NCI-H748 (cell line): ENCODE measurements around the gene C2CD5.
"Not testable (repeated sequence)": the region's sequence is repeated elsewhere in the genome, so short reads cannot be mapped to it uniquely, and the experiment has no call there.

ENCODE experiments used
- DNase-seq: peaks from one replicate; lab custom pipeline; 2025; ENCODE audit not compliant: unreplicated experiment; lab: John Stamatoyannopoulos, UW

C2CD5 gene

GRCh38 chr12:22480814-22481213 lies 63.5 kb downstream of the C2CD5 start:
- DNase-seq = not testable (repeated sequence)

- DNase-seq = no peak
Measured at GRCh38 chr12:22480016-22480415, 64.3 kb downstream of the C2CD5 start.

DNA sequence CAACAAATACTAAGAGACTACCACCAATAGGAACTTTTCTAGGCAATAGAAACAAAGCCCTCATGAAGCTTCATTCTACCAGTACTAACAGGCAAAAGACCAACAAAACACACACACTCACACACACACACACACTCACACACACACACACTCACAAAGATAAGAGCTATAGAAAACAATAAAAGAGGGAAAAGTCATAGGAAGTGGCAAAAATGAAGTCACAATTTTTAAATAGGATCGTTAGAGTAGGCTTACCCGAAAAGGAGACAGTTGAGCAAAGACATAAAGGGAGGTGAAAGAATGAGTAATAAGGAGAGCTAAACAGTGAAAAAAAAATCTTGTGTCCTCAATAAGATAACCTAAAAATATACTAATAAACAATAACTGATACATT lies 66.5 kb downstream of the C2CD5 start:
- no peak for DNase-seq

DNA sequence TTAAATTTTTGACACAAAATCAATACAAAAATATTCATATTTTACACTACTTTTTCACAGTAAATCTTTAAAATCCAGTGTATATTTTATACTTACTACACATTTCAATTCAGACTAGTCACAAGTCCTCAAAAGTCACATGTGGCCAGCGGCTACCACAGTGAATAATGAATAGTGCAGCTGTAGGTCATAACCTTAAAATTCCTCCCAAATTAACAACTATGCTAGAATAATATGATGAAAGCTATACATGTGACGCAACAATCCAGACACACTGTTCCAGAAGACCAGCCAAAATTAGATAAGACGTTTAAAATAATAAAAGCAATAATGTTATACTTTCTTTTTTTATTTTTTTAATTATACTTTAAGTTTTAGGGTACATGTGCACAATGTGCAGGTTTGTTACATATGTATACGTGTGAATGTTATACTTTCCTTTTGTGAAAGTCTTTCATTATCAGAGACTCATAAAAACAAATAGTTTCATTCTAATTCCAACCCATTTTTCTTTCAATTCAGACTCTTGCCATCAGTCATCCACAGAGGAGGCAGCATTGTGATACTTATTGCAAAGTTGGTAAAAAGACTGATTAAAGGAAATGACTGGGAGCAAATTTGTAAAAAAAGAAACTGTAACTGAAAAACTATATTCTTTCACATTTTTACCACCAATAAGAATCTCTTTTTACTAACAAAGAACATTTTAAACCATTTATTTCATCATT lies 67.0 kb downstream of the C2CD5 start:
- DNase-seq = no peak

- no peak for DNase-seq
Measured at GRCh38 chr12:22476133-22476532, 68.2 kb downstream of the C2CD5 start.

DNA sequence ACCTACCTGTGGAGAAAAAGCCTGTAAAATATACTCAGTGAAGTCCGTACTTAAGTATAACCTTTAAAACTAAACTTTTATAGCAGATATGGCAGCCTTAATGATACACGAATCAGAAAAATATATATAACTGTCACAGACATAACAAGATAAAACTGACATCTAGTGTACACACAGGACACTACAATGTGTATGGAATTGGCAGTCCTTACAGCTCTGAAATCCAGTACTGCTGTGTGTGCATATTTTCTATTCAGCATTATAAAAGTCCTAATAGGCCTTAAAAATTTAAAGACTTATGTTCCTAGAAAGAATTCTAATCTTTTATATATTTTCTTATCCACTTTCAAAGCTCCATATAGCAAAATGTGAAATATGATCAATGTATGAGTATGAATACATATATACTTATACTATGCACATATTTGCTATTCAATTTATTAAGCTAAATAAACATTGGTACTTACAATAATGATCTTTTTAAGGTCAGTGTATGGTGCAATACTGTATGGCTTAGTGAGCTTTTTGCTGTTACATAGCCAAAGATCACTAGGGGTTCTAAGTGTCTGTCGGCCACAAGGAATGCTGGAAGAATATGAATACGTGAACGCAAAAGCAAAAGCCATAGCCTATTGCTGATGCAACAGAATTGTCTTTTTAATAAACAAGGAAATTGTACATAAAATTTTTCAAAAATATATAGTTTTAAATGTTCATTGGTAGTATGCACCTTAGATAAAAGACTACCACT lies 69.2 kb downstream of the C2CD5 start:
- no peak for DNase-seq

DNA sequence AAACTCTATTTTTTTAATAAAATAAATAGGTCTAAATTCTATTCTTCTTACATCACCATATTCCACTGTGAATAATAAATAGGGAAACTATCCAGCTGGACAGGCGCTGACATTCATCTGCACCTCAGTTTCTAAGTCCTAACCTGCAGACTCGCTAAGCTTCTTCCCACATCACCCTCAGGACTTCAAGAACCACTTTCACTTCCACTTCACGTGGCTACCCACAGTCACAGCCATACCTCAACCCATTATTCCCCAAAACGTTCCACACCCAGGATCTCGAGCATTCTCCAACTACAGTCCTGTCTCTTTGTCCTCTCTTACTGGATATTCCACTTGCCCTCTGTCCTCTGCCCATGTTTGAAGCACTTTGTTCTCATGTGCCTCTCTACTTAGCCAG lies 71.1 kb downstream of the C2CD5 start:
- DNase-seq = no peak

- DNase-seq = no peak
Measured at GRCh38 chr12:22467190-22467589, 77.2 kb downstream of the C2CD5 start.

GRCh38 chr12:22463306-22463705 lies 81.0 kb downstream of the C2CD5 start:
- no peak for DNase-seq

GRCh38 chr12:22461786-22462185 lies 82.6 kb downstream of the C2CD5 start:
- DNase-seq = no peak

- peak; percentile 46 for DNase-seq
Measured at GRCh38 chr12:22459838-22460490, 84.4 kb downstream of the C2CD5 start.

- DNase-seq = peak; percentile 0
Measured at GRCh38 chr12:22458298-22458937, 85.9 kb downstream of the C2CD5 start.

DNA sequence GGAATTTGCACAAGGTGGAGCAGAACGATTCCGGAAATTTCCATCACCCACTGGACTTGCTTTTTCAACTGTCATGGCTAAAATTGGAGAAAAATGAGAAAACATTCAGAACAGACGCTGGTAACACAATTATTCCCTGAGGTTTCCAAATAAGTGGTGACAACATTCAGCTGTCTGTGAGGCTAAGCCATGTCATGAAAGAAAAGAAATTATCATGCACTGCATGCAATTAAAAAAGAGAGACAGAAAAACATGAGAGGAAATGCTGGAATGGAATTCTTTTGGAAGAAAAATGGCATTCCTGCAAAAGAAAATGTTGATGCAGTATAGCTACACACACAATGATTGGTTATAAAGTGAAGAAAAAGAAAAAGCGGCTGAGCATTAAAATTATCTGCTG lies 87.3 kb downstream of the C2CD5 start:
- no peak for DNase-seq

DNA sequence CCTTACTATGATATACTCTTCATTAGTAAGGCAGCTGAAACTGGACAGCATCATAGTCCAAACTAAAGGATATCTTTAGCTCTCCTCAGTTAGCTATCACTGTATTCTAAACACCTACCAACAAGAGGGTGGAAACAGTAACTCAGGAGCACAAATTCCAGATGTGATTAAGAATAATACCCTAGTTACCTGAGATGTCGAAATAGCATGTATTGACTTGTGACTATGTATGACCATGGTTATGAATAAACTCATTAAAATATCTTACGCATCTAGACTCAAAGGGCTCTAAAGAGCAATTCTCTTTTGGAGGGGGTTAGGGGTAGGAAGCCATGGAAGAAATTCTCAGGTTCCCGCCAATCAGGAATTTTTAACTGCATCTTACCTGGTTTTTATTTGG lies 90.8 kb downstream of the C2CD5 start:
- DNase-seq = no peak

- DNase-seq = peak; percentile 9
Measured at GRCh38 chr12:22447223-22447622, 97.1 kb downstream of the C2CD5 start.

GRCh38 chr12:22444317-22444665 lies 100.1 kb downstream of the C2CD5 start:
- not testable (repeated sequence) for DNase-seq

DNA sequence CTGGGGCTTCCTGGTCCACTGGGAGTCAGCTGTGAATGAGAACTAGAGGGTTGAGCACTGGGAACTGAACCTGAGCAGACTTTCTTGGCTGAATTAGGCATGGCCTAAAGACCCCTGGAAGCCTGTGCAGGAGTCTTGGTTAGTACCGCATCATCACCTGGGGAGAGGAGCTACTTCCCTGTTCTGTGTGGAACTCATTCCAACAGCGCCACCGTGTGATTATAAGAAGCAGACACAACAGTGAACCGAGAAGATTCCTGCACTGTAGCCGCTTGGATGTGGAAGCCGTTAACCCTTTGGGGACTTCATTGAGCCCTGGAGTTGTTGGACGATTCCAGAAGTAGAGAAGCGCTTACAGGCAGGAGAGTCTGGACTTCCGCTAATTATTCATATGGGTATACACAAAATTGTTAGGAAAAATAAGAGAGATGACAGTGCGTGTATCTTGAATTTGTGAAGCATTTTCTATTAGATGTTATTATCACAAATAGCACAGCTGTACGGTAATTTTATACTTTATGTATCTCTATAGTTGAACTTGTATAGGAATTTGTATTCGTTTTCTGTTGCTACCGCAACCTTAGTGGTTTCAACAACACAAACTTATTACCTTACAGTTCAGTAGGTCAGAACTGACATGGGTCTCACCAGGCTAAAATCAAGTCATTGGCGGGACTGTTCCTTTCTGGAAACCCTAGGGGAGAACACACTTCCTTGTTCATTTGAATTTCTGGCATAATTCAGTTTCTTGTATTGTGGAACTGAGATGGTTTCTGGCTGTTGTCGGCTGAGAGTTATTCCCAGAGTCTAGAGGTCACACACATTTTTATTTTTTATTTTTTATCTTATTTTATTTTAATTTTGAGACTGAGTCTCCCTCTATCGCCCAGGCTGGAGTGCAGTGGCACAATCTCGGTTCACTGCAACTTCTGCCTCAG lies 100.7 kb downstream of the C2CD5 start:
- peak; percentile 72 for DNase-seq

DNA sequence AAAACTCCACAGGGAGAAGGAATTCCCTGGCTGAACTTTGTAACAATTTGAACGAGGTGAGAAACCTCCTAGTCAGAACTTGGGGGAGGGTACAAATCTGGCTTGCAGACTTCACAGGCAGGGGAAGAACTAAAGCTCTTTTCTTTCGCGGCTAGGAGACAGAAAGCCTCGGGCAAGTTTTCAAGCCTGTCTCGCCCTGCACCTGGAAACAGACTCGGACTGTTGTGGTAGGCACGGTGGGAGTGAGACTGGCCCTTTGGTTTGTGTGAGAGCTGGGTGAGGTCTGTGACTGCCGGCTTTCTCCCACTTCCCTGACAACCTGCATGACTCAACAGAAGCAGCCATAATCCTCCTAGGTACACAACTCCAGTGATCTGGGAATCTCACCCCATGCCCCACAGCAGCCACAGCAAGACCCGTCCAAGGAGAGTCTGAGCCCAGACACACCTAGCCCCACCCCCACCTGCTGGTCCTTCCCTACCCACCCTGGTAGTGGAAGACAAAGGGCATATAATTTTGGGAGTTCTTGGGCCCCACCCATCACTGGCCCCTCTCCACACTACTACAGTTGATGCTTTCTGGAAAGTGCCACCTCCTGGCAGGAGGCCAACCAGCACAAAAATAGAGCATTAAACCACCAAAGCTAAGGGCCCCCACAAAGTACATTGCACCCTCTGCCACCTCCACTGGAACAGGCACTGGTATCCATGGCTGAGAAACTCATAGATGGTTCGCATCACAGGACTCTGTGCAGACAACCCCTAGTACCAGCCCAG lies 107.1 kb downstream of the C2CD5 start:
- no peak for DNase-seq

- DNase-seq = no peak
Measured at GRCh38 chr12:22435583-22435982, 108.8 kb downstream of the C2CD5 start.
